Measurements from ENCODE around the gene CRTC1.

DNA sequence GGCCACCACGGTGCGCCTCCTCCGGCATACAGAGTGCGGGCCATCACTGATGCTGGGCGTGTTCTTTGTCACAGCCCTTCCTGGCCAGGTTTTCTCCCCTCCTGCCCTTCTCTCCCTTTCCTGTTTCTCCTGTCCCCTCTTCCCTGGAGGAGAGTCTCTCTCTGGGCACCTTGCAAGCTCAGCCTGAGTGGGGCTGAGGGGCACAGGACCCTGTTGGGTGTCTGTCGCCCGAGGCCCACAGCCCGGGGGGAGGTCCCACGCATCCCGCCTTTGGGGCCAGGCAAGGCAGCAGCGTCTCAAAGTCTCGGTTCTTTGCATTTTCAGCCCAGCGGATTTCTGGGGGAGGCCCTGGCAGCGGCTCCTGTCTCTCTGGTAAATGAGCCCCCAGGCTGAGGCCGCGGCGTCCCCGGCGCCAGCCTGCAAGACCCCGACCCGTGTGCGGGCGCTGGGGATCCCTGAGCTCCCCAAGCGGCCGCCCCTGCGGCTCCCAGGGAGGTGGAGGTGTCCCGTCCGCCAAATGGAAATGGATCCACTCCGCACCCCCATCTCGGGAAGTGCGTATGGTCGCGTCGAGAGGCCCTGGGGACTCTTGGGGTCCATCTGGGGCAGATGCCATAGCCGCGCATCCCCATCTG is 60.4 kb downstream of the CRTC1 start:
- no peak for TF ChIP-seq POLR2AphosphoS5 (IDR thresholded peaks at IDR 0.05; ENCODE audit: low read depth, low read length)
- TF ChIP-seq, protein P1, sequence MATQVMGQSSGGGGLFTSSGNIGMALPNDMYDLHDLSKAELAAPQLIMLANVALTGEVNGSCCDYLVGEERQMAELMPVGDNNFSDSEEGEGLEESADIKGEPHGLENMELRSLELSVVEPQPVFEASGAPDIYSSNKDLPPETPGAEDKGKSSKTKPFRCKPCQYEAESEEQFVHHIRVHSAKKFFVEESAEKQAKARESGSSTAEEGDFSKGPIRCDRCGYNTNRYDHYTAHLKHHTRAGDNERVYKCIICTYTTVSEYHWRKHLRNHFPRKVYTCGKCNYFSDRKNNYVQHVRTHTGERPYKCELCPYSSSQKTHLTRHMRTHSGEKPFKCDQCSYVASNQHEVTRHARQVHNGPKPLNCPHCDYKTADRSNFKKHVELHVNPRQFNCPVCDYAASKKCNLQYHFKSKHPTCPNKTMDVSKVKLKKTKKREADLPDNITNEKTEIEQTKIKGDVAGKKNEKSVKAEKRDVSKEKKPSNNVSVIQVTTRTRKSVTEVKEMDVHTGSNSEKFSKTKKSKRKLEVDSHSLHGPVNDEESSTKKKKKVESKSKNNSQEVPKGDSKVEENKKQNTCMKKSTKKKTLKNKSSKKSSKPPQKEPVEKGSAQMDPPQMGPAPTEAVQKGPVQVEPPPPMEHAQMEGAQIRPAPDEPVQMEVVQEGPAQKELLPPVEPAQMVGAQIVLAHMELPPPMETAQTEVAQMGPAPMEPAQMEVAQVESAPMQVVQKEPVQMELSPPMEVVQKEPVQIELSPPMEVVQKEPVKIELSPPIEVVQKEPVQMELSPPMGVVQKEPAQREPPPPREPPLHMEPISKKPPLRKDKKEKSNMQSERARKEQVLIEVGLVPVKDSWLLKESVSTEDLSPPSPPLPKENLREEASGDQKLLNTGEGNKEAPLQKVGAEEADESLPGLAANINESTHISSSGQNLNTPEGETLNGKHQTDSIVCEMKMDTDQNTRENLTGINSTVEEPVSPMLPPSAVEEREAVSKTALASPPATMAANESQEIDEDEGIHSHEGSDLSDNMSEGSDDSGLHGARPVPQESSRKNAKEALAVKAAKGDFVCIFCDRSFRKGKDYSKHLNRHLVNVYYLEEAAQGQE (IDR thresholded peaks at IDR 0.05; ENCODE audit: insufficient read depth in 1 of 2, low read depth in 2 of 2, low read length in 2 of 2): no peak
- no peak for TF ChIP-seq SIN3A (IDR thresholded peaks at IDR 0.05; ENCODE audit: borderline replicate concordance, insufficient read depth, low read length)
